ENCODE data around the gene STUB1.
A peak's percentile ranks its signal among the peaks of the same experiment; 100 is the strongest.

The STUB1 gene

GRCh38 chr16:712740-713250 lies 32.6 kb downstream of the STUB1 start:
- peak; percentile 88 for DNase-seq (ENCODE audit: low read depth)

- DNase-seq (ENCODE audit: low read depth), result no peak
Measured at GRCh38 chr16:714079-714478, 33.9 kb downstream of the STUB1 start.

- no peak for DNase-seq (ENCODE audit: low read depth)
Measured at GRCh38 chr16:714558-715476, 34.6 kb downstream of the STUB1 start, which contains the start of gene METRN. Gene METRN (plus strand): TSS chr16:715118. CDS start chr16:715290, 172 bp downstream.

- DNase-seq (ENCODE audit: low read depth), result no peak
Measured at GRCh38 chr16:715477-716199, 35.4 kb downstream of the STUB1 start.

GRCh38 chr16:716200-716568 lies 36.0 kb downstream of the STUB1 start:
- no peak for DNase-seq (ENCODE audit: low read depth)

- no peak for DNase-seq (ENCODE audit: low read depth)
Measured at GRCh38 chr16:716768-717325, 36.6 kb downstream of the STUB1 start.

GRCh38 chr16:717450-718245 lies 37.4 kb downstream of the STUB1 start:
- no peak for DNase-seq (ENCODE audit: low read depth)

GRCh38 chr16:718389-718788 lies 38.2 kb downstream of the STUB1 start:
- no peak for DNase-seq (ENCODE audit: low read depth)

- no peak for DNase-seq (ENCODE audit: low read depth)
Measured at GRCh38 chr16:718922-719321, 38.7 kb downstream of the STUB1 start.

GRCh38 chr16:719815-720446 lies 39.7 kb downstream of the STUB1 start:
- no peak for DNase-seq (ENCODE audit: low read depth)

- no peak for DNase-seq (ENCODE audit: low read depth)
Measured at GRCh38 chr16:720447-720989, 40.3 kb downstream of the STUB1 start.

- DNase-seq (ENCODE audit: low read depth), result no peak
Measured at GRCh38 chr16:720990-721764, 41.0 kb downstream of the STUB1 start, which contains the start of gene ANTKMT. Gene ANTKMT (plus strand): TSS chr16:721146. CDS start chr16:721275, 129 bp downstream.

GRCh38 chr16:721765-722540 lies 41.7 kb downstream of the STUB1 start:
- no peak for DNase-seq (ENCODE audit: low read depth)

GRCh38 chr16:722835-723633 lies 42.8 kb downstream of the STUB1 start:
- no peak for DNase-seq (ENCODE audit: low read depth)

GRCh38 chr16:723695-724094 lies 43.5 kb downstream of the STUB1 start:
- no peak for DNase-seq (ENCODE audit: low read depth)

GRCh38 chr16:724188-725040 lies 44.2 kb downstream of the STUB1 start:
- no peak for DNase-seq (ENCODE audit: low read depth)

- no peak for DNase-seq (ENCODE audit: low read depth)
Measured at GRCh38 chr16:725041-725376, 44.8 kb downstream of the STUB1 start.
